Calu3 (cell line): ENCODE measurements around the gene UMAD1. TPM values are rescaled to one million over a fixed set of nuclear protein-coding genes. Genes with fewer than 3 reads are reported as not detected.
A peak's percentile ranks its signal among the peaks of the same experiment; 100 is the strongest.

Experiments used
- BruUV-seq: library from RNA; stranded (reverse); fragments of 400-500 nt; replicated peaks from 2 replicates; lab custom pipeline; 2021; lab: Mats Ljungman, UMichigan
- CTCF ChIA-PET: fragments of 300-600 bp; sonication (Branson Sonifier 250); formaldehyde crosslinking; loops from one replicate; lab custom pipeline; 2022; ENCODE audit warnings: antibody characterized with exemption; lab: Charles Lee
- DNase-seq: peaks from one replicate; pipeline ENCODE4 v3.0.0; 2022
- H3K27ac Mint-ChIP-seq: one replicate; pipeline ENCODE4 v1.8.0; 2022; ENCODE audit warnings: mixed read lengths; ENCODE audit not compliant: unreplicated experiment
- H3K27me3 Mint-ChIP-seq: one replicate; pipeline ENCODE4 v1.8.0; 2022; ENCODE audit warnings: mixed read lengths; ENCODE audit not compliant: unreplicated experiment
- H3K36me3 Mint-ChIP-seq: one replicate; pipeline ENCODE4 v1.8.0; 2022; ENCODE audit warnings: mild to moderate bottlenecking, moderate library complexity, mixed read lengths; ENCODE audit not compliant: insufficient read depth, unreplicated experiment
- H3K4me1 Mint-ChIP-seq: one replicate; pipeline ENCODE4 v1.8.0; 2022; ENCODE audit warnings: mild to moderate bottlenecking, low read depth, mixed read lengths; ENCODE audit not compliant: unreplicated experiment
- H3K4me3 Mint-ChIP-seq: one replicate; pipeline ENCODE4 v1.8.0; 2022; ENCODE audit warnings: mild to moderate bottlenecking, low read depth, moderate library complexity, mixed read lengths; ENCODE audit not compliant: unreplicated experiment
- H3K9me3 Mint-ChIP-seq: one replicate; pipeline ENCODE4 v1.8.0; 2022; ENCODE audit warnings: low read depth, mixed read lengths; ENCODE audit not compliant: unreplicated experiment
- CTCF ChIP-seq: fragments of 200-600 bp; IDR thresholded peaks from one replicate; pipeline ENCODE4 v1.8.0; 2022; ENCODE audit warnings: antibody characterized with exemption; ENCODE audit not compliant: unreplicated experiment
- intact Hi-C: fragments of 100-400 bp; cut with micrococcal nuclease; formaldehyde crosslinking; loops from one replicate; pipeline ENCODE4 v1.10.0; 2022; ENCODE audit not compliant: unreplicated experiment
- total RNA-seq: library from RNA; stranded (reverse); gene quantifications from 2 replicates; pipeline ENCODE4 v1.2.3, GENCODE V29; 2022

UMAD1 gene
- total RNA-seq, 1 experiment from 2014 or later = 25.2 TPM

- H3K4me3 Mint-ChIP-seq = no peak overlapping the region
- intact Hi-C loops = no loop called here
- BruUV-seq = no TSS peak
- no peak overlapping the region for H3K27ac Mint-ChIP-seq
- H3K9me3 Mint-ChIP-seq = peaks cover 4% of the 10 kb centered on the region
- DNase-seq = no peak
- H3K4me1 Mint-ChIP-seq = peaks cover 10% of the 10 kb centered on the region
- no peaks in the 10 kb centered on the region for H3K36me3 Mint-ChIP-seq
- CTCF ChIA-PET = interaction anchor here (0.6 to 1.8 kb wide), 3 partner anchors 8 to 331 kb away, joined by 3 to 6 read pairs (median 6); no protein-coding TSS in a partner anchor
- no peak for TF ChIP-seq CTCF
- no peaks in the 10 kb centered on the region for H3K27me3 Mint-ChIP-seq
Measured at GRCh38 chr7:7858559-7858958, 218.0 kb downstream of the UMAD1 start.

GRCh38 chr7:7859411-7859810 is 218.9 kb downstream of the UMAD1 start:
- Mint-ChIP-seq H3K4me1 (peaks cover 10% of the 10 kb centered on the region), H3K27ac (no peak overlapping the region), H3K27me3 (no peaks in the 10 kb centered on the region), H3K9me3 (peaks cover 4% of the 10 kb centered on the region), H3K4me3 (no peak overlapping the region), H3K36me3 (no peaks in the 10 kb centered on the region)
- CTCF ChIA-PET = no interaction called here
- no peak for DNase-seq
- no TSS peak for BruUV-seq
- TF ChIP-seq CTCF = no peak
- intact Hi-C loops = no loop called here

- Mint-ChIP-seq H3K27ac (no peak overlapping the region), H3K27me3 (no peaks in the 10 kb centered on the region), H3K36me3 (no peaks in the 10 kb centered on the region), H3K4me3 (no peak overlapping the region), H3K9me3 (no peaks in the 10 kb centered on the region), H3K4me1 (peaks cover 10% of the 10 kb centered on the region)
- no peak for TF ChIP-seq CTCF
- no TSS peak for BruUV-seq
- CTCF ChIA-PET = interaction anchor here (0.7 to 0.9 kb wide), 4 partner anchors 9 to 175 kb away, joined by 3 read pairs; partner anchors contain the start of gene GLCCI1
- intact Hi-C loops = no loop called here
- DNase-seq = peak; percentile 11
Measured at GRCh38 chr7:7861211-7861633, 220.7 kb downstream of the UMAD1 start.

GRCh38 chr7:7862393-7862792 is 221.8 kb downstream of the UMAD1 start:
- Mint-ChIP-seq H3K27ac (no peak overlapping the region), H3K9me3 (no peaks in the 10 kb centered on the region), H3K36me3 (no peaks in the 10 kb centered on the region), H3K4me1 (peaks cover 10% of the 10 kb centered on the region), H3K4me3 (no peak overlapping the region), H3K27me3 (no peaks in the 10 kb centered on the region)
- intact Hi-C loops = no loop called here
- DNase-seq = no peak
- TF ChIP-seq CTCF = no peak
- BruUV-seq = no TSS peak
- CTCF ChIA-PET = interaction anchor here (0.9 kb wide), 1 partner anchor 134 kb away, joined by 3 read pairs; no protein-coding TSS in a partner anchor
